Measurements from ENCODE around the gene HLTF. TPM values are rescaled to one million over a fixed set of nuclear protein-coding genes. Genes with fewer than 3 reads are reported as not detected.

HLTF gene, protein sequence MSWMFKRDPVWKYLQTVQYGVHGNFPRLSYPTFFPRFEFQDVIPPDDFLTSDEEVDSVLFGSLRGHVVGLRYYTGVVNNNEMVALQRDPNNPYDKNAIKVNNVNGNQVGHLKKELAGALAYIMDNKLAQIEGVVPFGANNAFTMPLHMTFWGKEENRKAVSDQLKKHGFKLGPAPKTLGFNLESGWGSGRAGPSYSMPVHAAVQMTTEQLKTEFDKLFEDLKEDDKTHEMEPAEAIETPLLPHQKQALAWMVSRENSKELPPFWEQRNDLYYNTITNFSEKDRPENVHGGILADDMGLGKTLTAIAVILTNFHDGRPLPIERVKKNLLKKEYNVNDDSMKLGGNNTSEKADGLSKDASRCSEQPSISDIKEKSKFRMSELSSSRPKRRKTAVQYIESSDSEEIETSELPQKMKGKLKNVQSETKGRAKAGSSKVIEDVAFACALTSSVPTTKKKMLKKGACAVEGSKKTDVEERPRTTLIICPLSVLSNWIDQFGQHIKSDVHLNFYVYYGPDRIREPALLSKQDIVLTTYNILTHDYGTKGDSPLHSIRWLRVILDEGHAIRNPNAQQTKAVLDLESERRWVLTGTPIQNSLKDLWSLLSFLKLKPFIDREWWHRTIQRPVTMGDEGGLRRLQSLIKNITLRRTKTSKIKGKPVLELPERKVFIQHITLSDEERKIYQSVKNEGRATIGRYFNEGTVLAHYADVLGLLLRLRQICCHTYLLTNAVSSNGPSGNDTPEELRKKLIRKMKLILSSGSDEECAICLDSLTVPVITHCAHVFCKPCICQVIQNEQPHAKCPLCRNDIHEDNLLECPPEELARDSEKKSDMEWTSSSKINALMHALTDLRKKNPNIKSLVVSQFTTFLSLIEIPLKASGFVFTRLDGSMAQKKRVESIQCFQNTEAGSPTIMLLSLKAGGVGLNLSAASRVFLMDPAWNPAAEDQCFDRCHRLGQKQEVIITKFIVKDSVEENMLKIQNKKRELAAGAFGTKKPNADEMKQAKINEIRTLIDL
- 10 to 100 TPM in 2 of 4 donors, 1 to 10 TPM in 2; 5.3 to 15.8 (median 8.6) TPM for total RNA-seq

DNA sequence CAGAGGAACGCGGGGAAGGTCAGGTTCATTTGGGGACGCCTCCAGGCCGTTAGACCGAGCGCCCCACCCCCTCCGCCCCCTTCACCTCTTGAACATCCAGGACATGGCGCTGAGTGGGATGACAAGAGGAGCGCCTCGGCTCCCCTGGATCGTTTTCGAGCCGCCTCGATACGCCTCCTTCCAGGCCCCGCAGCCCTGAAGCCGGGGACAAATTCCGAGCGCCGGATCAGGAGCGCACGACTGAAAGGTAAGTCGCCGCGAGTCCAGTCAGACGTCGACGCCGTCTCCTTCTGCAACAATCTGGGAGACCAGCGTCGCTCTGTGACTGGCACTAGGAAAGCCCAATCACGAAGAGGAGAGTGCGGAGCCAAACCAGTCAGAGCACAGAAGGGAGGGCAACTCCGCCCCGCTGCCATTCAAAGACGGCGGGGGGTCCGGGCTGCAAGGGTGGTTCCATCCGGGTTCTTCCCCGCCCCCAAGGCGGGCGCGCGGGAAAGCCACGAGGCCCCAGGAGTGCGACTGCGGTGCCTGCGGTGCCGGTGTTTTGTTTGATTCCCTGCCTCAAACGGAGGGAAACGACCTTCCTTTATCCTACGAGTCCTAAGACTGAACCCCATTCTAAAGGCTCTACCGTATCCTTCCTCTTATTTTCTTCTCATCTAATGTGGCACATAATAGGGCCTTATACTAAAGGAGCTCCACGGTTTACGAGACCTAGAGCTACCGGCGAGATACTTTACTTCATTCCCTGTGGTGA is at the start of gene HLTF:
HLTF (minus strand) TSS at position 302 of the 757 bp plus-strand sequence; CDS start at position 105, 197 bp downstream.
- TF ChIP-seq CTCF (IDR thresholded peaks at IDR 0.05) = no peak
- TF ChIP-seq EP300 (IDR thresholded peaks at IDR 0.05) = no peak
- no peak for TF ChIP-seq POLR2AphosphoS5 (IDR thresholded peaks at IDR 0.05)
- no peak for TF ChIP-seq POLR2A (IDR thresholded peaks at IDR 0.05)
- peak within 1 kb of the TSS; percentile 81 for H3K4me3 ChIP-seq
- H3K4me1 ChIP-seq = peaks cover 15% of the 10 kb centered on the region
- no peaks in the 10 kb centered on the region for H3K27me3 ChIP-seq
- H3K27ac ChIP-seq = peak within 1 kb of the TSS; percentile 71
- peak; percentile 91 to 94 for DNase-seq (ENCODE audit: low spot score in 2 of 2)
- 9% methylated on average over 53 of the region's 57 CpGs for WGBS
- no peaks in the 10 kb centered on the region for H3K9me3 ChIP-seq
- H3K36me3 ChIP-seq = no peaks in the 10 kb centered on the region

GRCh38 chr3:149134575-149134974 is 48.2 kb upstream of the HLTF start:
- H3K27ac ChIP-seq = no peak overlapping the region
- H3K27me3 ChIP-seq = no peaks in the 10 kb centered on the region
- no peak overlapping the region for H3K4me3 ChIP-seq
- H3K4me1 ChIP-seq = peaks cover 19% of the 10 kb centered on the region
- no peaks in the 10 kb centered on the region for H3K9me3 ChIP-seq
- TF ChIP-seq POLR2A (IDR thresholded peaks at IDR 0.05) = no peak
- no peak for TF ChIP-seq CTCF (IDR thresholded peaks at IDR 0.05)
- no peak for TF ChIP-seq EP300 (IDR thresholded peaks at IDR 0.05)
- no peak for TF ChIP-seq POLR2AphosphoS5 (IDR thresholded peaks at IDR 0.05)
- 69% methylated on average over 3 of the region's 3 CpGs for WGBS
- no peak for DNase-seq (ENCODE audit: low spot score in 2 of 2)
- H3K36me3 ChIP-seq = no peaks in the 10 kb centered on the region

GRCh38 chr3:149131589-149131988 is 45.3 kb upstream of the HLTF start:
- 42% methylated on average over 4 of the region's 4 CpGs for WGBS
- Histone ChIP-seq H3K4me1 (peaks cover 28% of the 10 kb centered on the region), H3K27ac (no peak overlapping the region), H3K36me3 (no peaks in the 10 kb centered on the region), H3K4me3 (no peak overlapping the region), H3K9me3 (no peaks in the 10 kb centered on the region), H3K27me3 (no peaks in the 10 kb centered on the region)
- no peak for TF ChIP-seq POLR2A (IDR thresholded peaks at IDR 0.05)
- no peak for TF ChIP-seq CTCF (IDR thresholded peaks at IDR 0.05)
- TF ChIP-seq EP300 (IDR thresholded peaks at IDR 0.05) = no peak
- TF ChIP-seq POLR2AphosphoS5 (IDR thresholded peaks at IDR 0.05) = no peak
- DNase-seq (ENCODE audit: low spot score in 2 of 2) = no peak

DNA sequence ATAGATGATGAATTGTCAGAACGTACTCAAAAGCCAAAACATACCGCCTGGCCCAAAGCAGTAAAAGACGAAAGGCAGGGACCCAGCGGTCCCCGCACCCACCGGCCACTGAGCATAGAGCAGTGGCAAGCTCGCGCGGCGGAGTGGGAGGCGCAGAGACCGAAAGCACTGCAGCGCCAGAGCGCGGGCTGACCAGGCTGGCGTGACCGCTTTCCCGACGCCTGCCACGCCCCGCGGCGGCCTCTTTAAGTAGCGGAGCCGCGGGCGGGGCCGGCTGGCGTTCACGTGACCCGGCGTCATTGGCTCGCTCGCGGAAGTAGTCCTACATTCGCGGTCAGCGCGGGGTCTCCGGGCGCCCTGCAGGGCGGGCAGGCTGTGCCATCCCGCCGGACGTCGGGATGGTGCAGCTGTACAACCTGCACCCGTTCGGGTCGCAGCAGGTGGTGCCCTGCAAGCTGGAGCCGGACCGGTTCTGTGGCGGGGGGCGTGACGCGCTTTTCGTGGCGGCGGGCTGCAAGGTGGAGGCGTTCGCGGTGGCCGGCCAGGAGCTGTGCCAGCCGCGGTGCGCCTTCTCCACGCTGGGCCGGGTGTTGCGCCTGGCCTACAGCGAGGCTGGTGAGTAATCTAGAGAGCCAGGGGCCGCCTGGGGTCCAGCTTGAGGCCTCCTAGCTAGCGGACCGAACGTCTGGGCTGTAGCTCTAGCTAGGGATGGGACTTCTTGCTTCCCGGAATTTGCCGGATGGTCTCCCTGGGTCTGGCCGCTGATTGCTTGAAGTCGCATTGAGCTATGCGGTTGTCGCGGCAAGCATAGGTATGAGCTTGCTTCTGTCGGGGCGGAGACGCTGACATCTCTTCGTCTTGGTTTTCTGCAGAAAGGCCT is 43.2 kb upstream of the HLTF start, which contains the start of gene HPS3:
HPS3 (plus strand) TSS at position 313 of the 880 bp plus-strand sequence; CDS start at position 399, 86 bp downstream.
- H3K4me3 ChIP-seq = peak within 1 kb of the TSS; percentile 85
- 0% methylated on average over 27 of the region's 84 CpGs for WGBS
- no peaks in the 10 kb centered on the region for H3K27me3 ChIP-seq
- peak; percentile 92 to 94 for DNase-seq (ENCODE audit: low spot score in 2 of 2)
- H3K27ac ChIP-seq = peak within 1 kb of the TSS; percentile 88
- TF ChIP-seq POLR2A (IDR thresholded peaks at IDR 0.05) (peak; percentile 32 to 77), EP300 (IDR thresholded peaks at IDR 0.05) (no peak), POLR2AphosphoS5 (IDR thresholded peaks at IDR 0.05) (peak in 2 of 3 donors; percentile 43 to 69), CTCF (IDR thresholded peaks at IDR 0.05) (no peak)
- no peaks in the 10 kb centered on the region for H3K36me3 ChIP-seq
- no peaks in the 10 kb centered on the region for H3K9me3 ChIP-seq
- H3K4me1 ChIP-seq = peaks cover 28% of the 10 kb centered on the region
